Natural killer cell (primary cell): ENCODE data around the gene GADL1. TPM values are rescaled to one million over a fixed set of nuclear protein-coding genes. Genes with fewer than 3 reads are reported as not detected.

Source experiments
- ATAC-seq, 3 donors: fragments of 150-1000 bp in 2 of 3; fragments of 200-7000 bp in 1 of 3; cut with Tn5 transposase; 1 replicate in 1 of 3; 2 replicates in 2 of 3; pipeline ENCODE4 v1.10.0; 2021; ENCODE audit warnings: mild to moderate bottlenecking in 2 of 3, moderate library complexity in 2 of 3
- DNase-seq, 2 donors: peaks; one replicate each; pipeline versions ENCODE4 v3.0.0 to v3.0.0-alpha.2; 2013 to 2021; ENCODE audit warnings: mixed read lengths in 1 of 2
- H3K27ac ChIP-seq: one replicate; pipeline ENCODE4 v1.5.1; 2013; ENCODE audit warnings: mild to moderate bottlenecking, low read length
- H3K27me3 ChIP-seq: one replicate; pipeline ENCODE4 v1.6.1; 2013; ENCODE audit warnings: low read length; ENCODE audit not compliant: control insufficient read depth, insufficient read depth
- H3K36me3 ChIP-seq: one replicate; pipeline ENCODE4 v1.6.1; 2013; ENCODE audit warnings: low read length; ENCODE audit not compliant: control insufficient read depth, insufficient read depth
- H3K4me1 ChIP-seq: one replicate; pipeline ENCODE4 v1.6.1; 2013; ENCODE audit warnings: low read length; ENCODE audit not compliant: control insufficient read depth, insufficient read depth
- H3K4me3 ChIP-seq: one replicate; pipeline ENCODE4 v1.5.1; 2013; ENCODE audit warnings: low read length
- H3K9me3 ChIP-seq: one replicate; pipeline ENCODE4 v1.6.1; 2013; ENCODE audit warnings: low read length; ENCODE audit not compliant: control insufficient read depth, insufficient read depth
- H3K27ac Mint-ChIP-seq, 2 donors: one replicate each; pipeline ENCODE4 v1.8.0; 2022; ENCODE audit warnings: mild to moderate bottlenecking in 2 of 2, mixed read lengths in 2 of 2, moderate library complexity in 1 of 2
- H3K27me3 Mint-ChIP-seq, 2 donors: one replicate each; pipeline ENCODE4 v1.8.0; 2022; ENCODE audit warnings: low read depth in 2 of 2, mixed read lengths in 2 of 2
- H3K36me3 Mint-ChIP-seq: one replicate; pipeline ENCODE4 v1.8.0; 2022; ENCODE audit warnings: mixed read lengths
- H3K4me1 Mint-ChIP-seq, 2 donors: one replicate each; pipeline ENCODE4 v1.8.0; 2022; ENCODE audit warnings: mixed read lengths in 2 of 2
- H3K4me3 Mint-ChIP-seq: one replicate; pipeline ENCODE4 v1.8.0; 2022; ENCODE audit warnings: mild to moderate bottlenecking, moderate library complexity, mixed read lengths
- H3K9me3 Mint-ChIP-seq, 2 donors: one replicate each; pipeline ENCODE4 v1.8.0; 2022; ENCODE audit warnings: mixed read lengths in 2 of 2
- WGBS: methylation state at CpG from one replicate; pipeline ENCODE4 v1.1.7; 2013; ENCODE audit warnings: missing lambda C conversion rate; ENCODE audit not compliant: insufficient coverage; 5-methylcytosine and 5-hydroxymethylcytosine counted together
- intact Hi-C: fragments of 100-400 bp; cut with micrococcal nuclease; formaldehyde crosslinking; loops from one replicate; pipeline ENCODE4 v1.14.2; 2022
- total RNA-seq, 4 donors: library from RNA; stranded (reverse); fragments of 120-200 nt in 1 of 4; gene quantifications; one replicate each; pipeline versions ENCODE4 v1.2.3 to v1.2.4, GENCODE V29; 2013 to 2022
- TF ChIP-seq, protein P1 (sequence below): fragments of 200-600 bp; IDR thresholded peaks from one replicate; pipeline ENCODE4 v1.8.0; 2022; ENCODE audit warnings: antibody characterized with exemption

Gene GADL1
- total RNA-seq, 3 donors from 2014 or later (not counting 1 experiment from before 2014, with no cell fraction given), result not detected

DNA sequence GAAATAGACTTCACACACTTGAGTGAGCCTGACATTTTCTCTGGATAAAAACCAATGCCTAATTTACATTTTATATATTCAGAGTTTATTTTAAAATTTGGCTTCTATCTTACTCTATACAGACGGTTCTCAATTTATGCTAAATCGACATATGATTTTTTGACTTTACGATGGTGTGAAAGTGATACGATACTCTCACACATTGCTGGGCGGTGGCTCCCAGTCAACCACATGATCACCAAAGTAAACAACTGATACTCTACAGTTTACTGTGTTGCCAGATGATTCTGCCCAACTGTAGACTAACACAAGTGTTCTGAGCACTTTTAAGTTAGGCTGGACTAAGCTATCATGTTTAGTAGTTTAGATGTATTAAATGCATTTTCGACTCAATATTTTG is 25.1 kb upstream of the GADL1 start:
- DNase-seq (no peak), ATAC-seq (peak in 1 of 3 donors; percentile 76)
- Mint-ChIP-seq H3K9me3 (no peaks in the 10 kb centered on the region), H3K27me3 (no peaks in the 10 kb centered on the region), H3K36me3 (no peaks in the 10 kb centered on the region), H3K4me3 (no peak overlapping the region), H3K4me1 (peaks cover 0 to 11% of the 10 kb centered on the region in 2 donors), H3K27ac (no peak overlapping the region)
- Histone ChIP-seq H3K9me3 (no peaks in the 10 kb centered on the region), H3K4me3 (no peak overlapping the region), H3K4me1 (no peaks in the 10 kb centered on the region), H3K27ac (no peak overlapping the region), H3K27me3 (no peaks in the 10 kb centered on the region), H3K36me3 (no peaks in the 10 kb centered on the region)
- 91% methylated on average over 4 of the region's 6 CpGs for WGBS
- intact Hi-C loops, result no loop called here
- TF ChIP-seq, protein P1, sequence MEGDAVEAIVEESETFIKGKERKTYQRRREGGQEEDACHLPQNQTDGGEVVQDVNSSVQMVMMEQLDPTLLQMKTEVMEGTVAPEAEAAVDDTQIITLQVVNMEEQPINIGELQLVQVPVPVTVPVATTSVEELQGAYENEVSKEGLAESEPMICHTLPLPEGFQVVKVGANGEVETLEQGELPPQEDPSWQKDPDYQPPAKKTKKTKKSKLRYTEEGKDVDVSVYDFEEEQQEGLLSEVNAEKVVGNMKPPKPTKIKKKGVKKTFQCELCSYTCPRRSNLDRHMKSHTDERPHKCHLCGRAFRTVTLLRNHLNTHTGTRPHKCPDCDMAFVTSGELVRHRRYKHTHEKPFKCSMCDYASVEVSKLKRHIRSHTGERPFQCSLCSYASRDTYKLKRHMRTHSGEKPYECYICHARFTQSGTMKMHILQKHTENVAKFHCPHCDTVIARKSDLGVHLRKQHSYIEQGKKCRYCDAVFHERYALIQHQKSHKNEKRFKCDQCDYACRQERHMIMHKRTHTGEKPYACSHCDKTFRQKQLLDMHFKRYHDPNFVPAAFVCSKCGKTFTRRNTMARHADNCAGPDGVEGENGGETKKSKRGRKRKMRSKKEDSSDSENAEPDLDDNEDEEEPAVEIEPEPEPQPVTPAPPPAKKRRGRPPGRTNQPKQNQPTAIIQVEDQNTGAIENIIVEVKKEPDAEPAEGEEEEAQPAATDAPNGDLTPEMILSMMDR, result no peak

DNA sequence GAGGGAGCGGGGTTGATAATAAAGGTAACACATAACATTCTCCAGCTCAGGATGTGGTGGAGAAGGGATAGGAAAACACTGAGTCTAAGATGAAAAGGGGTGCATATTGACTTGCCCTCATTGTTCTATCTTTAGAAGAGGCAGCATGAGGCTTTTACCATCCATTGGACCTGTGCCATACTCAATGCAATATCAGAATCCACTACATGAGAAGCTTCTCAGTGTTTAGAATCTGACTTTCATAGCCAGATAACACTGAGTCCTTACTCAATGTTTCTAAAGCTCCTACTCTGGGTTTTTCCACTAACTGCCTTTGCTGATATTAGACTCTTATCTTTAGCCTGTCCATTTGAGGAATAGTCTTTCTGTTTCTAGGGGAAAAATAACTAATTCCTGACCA is 24.3 kb upstream of the GADL1 start:
- H3K9me3 ChIP-seq, result no peaks in the 10 kb centered on the region
- no CpG with 5 or more reads among the region's 1 CpG for WGBS
- Mint-ChIP-seq H3K27me3 (no peaks in the 10 kb centered on the region), H3K9me3 (no peaks in the 10 kb centered on the region), H3K4me3 (no peak overlapping the region), H3K27ac (no peak overlapping the region), H3K36me3 (no peaks in the 10 kb centered on the region), H3K4me1 (peaks cover 0 to 11% of the 10 kb centered on the region in 2 donors)
- no peak overlapping the region for H3K27ac ChIP-seq
- H3K27me3 ChIP-seq, result no peaks in the 10 kb centered on the region
- no peaks in the 10 kb centered on the region for H3K36me3 ChIP-seq
- DNase-seq (no peak), ATAC-seq (no peak)
- TF ChIP-seq, protein P1, result no peak
- H3K4me1 ChIP-seq, result no peaks in the 10 kb centered on the region
- intact Hi-C loops, result no loop called here
- H3K4me3 ChIP-seq, result no peak overlapping the region

DNA sequence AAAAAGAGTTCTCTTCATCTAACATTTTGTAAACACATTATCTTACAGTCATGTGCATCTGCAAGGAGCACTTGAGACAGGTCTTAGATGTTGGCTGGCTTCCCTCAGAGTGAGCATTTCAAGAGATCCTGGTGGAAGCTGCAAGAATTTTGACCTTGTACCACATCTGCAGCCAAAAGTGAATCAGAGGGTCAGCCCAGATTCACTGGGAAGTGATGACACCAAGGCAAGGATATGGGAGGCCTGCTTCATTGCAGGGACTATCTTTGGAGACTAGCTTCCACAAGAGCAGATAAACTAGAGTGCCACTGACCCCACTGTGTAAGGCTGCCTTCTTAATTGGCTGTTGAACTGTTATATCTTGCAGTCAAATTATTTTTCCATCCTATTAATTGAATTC is 21.3 kb upstream of the GADL1 start:
- no peaks in the 10 kb centered on the region for H3K9me3 Mint-ChIP-seq
- no peak overlapping the region for H3K4me3 ChIP-seq
- intact Hi-C loops, result loop anchor here (2.0 kb wide), 1 partner anchor 27 kb away; no protein-coding TSS in a partner anchor
- H3K27ac Mint-ChIP-seq, result no peak overlapping the region
- H3K4me1 Mint-ChIP-seq, result peaks cover 0 to 11% of the 10 kb centered on the region in 2 donors
- no peaks in the 10 kb centered on the region for H3K36me3 ChIP-seq
- TF ChIP-seq, protein P1, result no peak
- no peak overlapping the region for H3K27ac ChIP-seq
- H3K27me3 ChIP-seq, result no peaks in the 10 kb centered on the region
- no peaks in the 10 kb centered on the region for H3K9me3 ChIP-seq
- no peak for DNase-seq
- no peaks in the 10 kb centered on the region for H3K36me3 Mint-ChIP-seq
- no peak for ATAC-seq
- no peak overlapping the region for H3K4me3 Mint-ChIP-seq
- no peaks in the 10 kb centered on the region for H3K27me3 Mint-ChIP-seq
- H3K4me1 ChIP-seq, result no peaks in the 10 kb centered on the region

DNA sequence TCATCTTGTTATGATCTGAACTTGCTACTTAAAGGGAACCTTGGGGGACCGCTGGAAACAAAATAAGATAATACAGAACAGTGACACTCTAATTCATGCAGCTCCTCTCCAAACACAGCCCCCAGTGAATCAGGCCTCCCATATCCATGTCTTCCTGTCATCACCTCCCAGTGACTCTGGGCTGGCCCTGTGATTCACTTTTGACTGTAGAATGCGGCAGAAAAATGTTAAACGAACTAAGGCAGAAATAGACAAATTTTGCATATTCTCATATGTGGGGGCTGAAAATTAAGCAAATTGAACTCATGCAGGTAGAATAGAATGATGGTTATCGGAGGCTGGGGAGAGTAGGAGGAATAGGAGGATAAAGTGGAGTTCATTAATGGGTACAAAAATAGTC is 20.2 kb upstream of the GADL1 start:
- H3K27me3 ChIP-seq, result no peaks in the 10 kb centered on the region
- ATAC-seq (no peak), DNase-seq (no peak)
- Mint-ChIP-seq H3K36me3 (no peaks in the 10 kb centered on the region), H3K27ac (no peak overlapping the region), H3K27me3 (peaks cover 0 to 7% of the 10 kb centered on the region in 2 donors), H3K4me3 (no peak overlapping the region), H3K9me3 (no peaks in the 10 kb centered on the region), H3K4me1 (peaks cover 0 to 8% of the 10 kb centered on the region in 2 donors)
- WGBS, result 94% methylated on average over 4 of the region's 4 CpGs
- H3K36me3 ChIP-seq, result no peaks in the 10 kb centered on the region
- no peaks in the 10 kb centered on the region for H3K4me1 ChIP-seq
- H3K27ac ChIP-seq, result no peak overlapping the region
- no peaks in the 10 kb centered on the region for H3K9me3 ChIP-seq
- TF ChIP-seq, protein P1, result no peak
- no peak overlapping the region for H3K4me3 ChIP-seq
- intact Hi-C loops, result loop anchor here (2.0 kb wide), 1 partner anchor 26 kb away; no protein-coding TSS in a partner anchor
